ENCODE data around the gene GTPBP1. TPM values are rescaled to one million over a fixed set of nuclear protein-coding genes. Genes with fewer than 3 reads are reported as not detected.

Gene GTPBP1
- total RNA-seq, 1 experiment from 2014 or later: 108 TPM

GRCh38 chr22:38715176-38715764 lies 9.5 kb downstream of the GTPBP1 start:
- H4K8ac ChIP-seq (replicated peaks; ENCODE audit: insufficient read length, low read depth, low read length): no peak overlapping the region
- no peak overlapping the region for H3K14ac ChIP-seq (ENCODE audit: insufficient read depth, low read length)
- H2AK5ac ChIP-seq (ENCODE audit: insufficient read length, low read length): no peak overlapping the region
- peaks cover 19 to 59% (median 51%) of the 10 kb centered on the region in 3 experiments for H3K36me3 Mint-ChIP-seq (ENCODE audit: insufficient read depth in 1 of 3, low read depth in 3 of 3)
- no peak overlapping the region for H2AFZ ChIP-seq (ENCODE audit: low read length)
- H3K4me2 ChIP-seq (ENCODE audit: insufficient read depth, insufficient read length, low read length): no peak overlapping the region
- TF ChIP-seq CTCF (conservative IDR thresholded peaks at IDR 0.05): no peak
- no peak overlapping the region for H3K56ac ChIP-seq (ENCODE audit: insufficient read length, low read depth, low read length)
- no peaks in the 10 kb centered on the region for H3K23me2 ChIP-seq (ENCODE audit: insufficient read length, low read depth, low read length, poor library complexity, severe bottlenecking)
- no peak overlapping the region for H3K18ac ChIP-seq (ENCODE audit: insufficient read length, low read depth, low read length)
- H3K4ac ChIP-seq (ENCODE audit: low read depth, low read length): no peak overlapping the region
- peaks cover 4% of the 10 kb centered on the region for H3K79me1 ChIP-seq (ENCODE audit: insufficient read depth, low read depth, low read length, poor library complexity, severe bottlenecking)
- WGBS (ENCODE audit: extremely low coverage, insufficient read length, low lambda C conversion rate): no CpG with 5 or more reads among the region's 9 CpGs
- peak overlapping the region in 2 of 3 experiments; percentile 7 to 96; a peak in 5 of 7 replicates for H3K27ac Mint-ChIP-seq
- no peak for DNase-seq
- H2BK15ac ChIP-seq (ENCODE audit: low read depth, low read length): no peak overlapping the region
- no peaks in the 10 kb centered on the region for H3K27me3 Mint-ChIP-seq (ENCODE audit: low read depth)
- H2BK5ac ChIP-seq (ENCODE audit: insufficient read length, low read length): no peak overlapping the region
- no peak overlapping the region for H3K9ac ChIP-seq (ENCODE audit: extremely low read depth, insufficient read length, low read length)
- H3K4me1 Mint-ChIP-seq: peaks cover 27 to 42% of the 10 kb centered on the region in 2 experiments
- H3K4me3 Mint-ChIP-seq: no peak overlapping the region
- H2BK120ac ChIP-seq (ENCODE audit: low read depth, low read length, poor library complexity, severe bottlenecking): no peak overlapping the region
- no peak overlapping the region for H2BK20ac ChIP-seq (ENCODE audit: low read depth, low read length, poor library complexity, severe bottlenecking)
- no peaks in the 10 kb centered on the region for H3K9me3 ChIP-seq (ENCODE audit: control insufficient read depth, low read depth, low read length)
- H3K9me3 Mint-ChIP-seq: no peaks in the 10 kb centered on the region
- H3K27me3 ChIP-seq (ENCODE audit: insufficient read depth, low read length): no peaks in the 10 kb centered on the region
- peaks cover 17% of the 10 kb centered on the region; the same call in 1 of the 2 replicates for H3K79me2 ChIP-seq (ENCODE audit: insufficient read depth, low read length)
- H3K27ac ChIP-seq (ENCODE audit: insufficient read length, low read depth, low read length): no peak overlapping the region
- H2BK12ac ChIP-seq (ENCODE audit: insufficient read length, low read depth, low read length): no peak overlapping the region
- H4K91ac ChIP-seq (ENCODE audit: insufficient read length, low read depth, low read length): no peak overlapping the region
- H3K4me1 ChIP-seq (ENCODE audit: insufficient read depth, low read length): peaks cover 10% of the 10 kb centered on the region; the same call in 1 of the 2 replicates
- no peak overlapping the region for H4K5ac ChIP-seq (ENCODE audit: insufficient read length, low read depth, low read length)
- H3T11ph ChIP-seq (ENCODE audit: low read length): no peak overlapping the region
- no peaks in the 10 kb centered on the region for H4K20me1 ChIP-seq (ENCODE audit: control insufficient read depth, insufficient read depth, insufficient read length)
- H3K23ac ChIP-seq (ENCODE audit: insufficient read length, low read depth, low read length): no peak overlapping the region

Measured in H9 (cell line).